Motor neuron (in vitro differentiated cells): Measurements from ENCODE around the gene HSF2BP. TPM values are rescaled to one million over a fixed set of nuclear protein-coding genes. Genes with fewer than 3 reads are reported as not detected.
"Not testable (repeated sequence)": the region's sequence is repeated elsewhere in the genome, so short reads cannot be mapped to it uniquely, and the experiment has no call there.

Experiments used
- ATAC-seq, 8 experiments: fragments of 200-7000 bp; cut with Tn5 transposase; replicated peaks in 6 of 8; 2 replicates each; pipeline ENCODE4 v1.8.0; 2021; ENCODE audit warnings: mild to moderate bottlenecking in 8 of 8, moderate library complexity in 8 of 8
- H3K27ac ChIP-seq, 2 donors: fragments of 250-450 bp; sonication (Bioruptor Pico); 2 replicates each; pipeline ENCODE4 v1.9.0; 2021; ENCODE audit warnings: antibody characterized with exemption in 2 of 2, mild to moderate bottlenecking in 2 of 2, moderate library complexity in 1 of 2
- H3K4me1 ChIP-seq, 2 donors: fragments of 250-450 bp; sonication (Bioruptor Pico); replicated peaks in 1 of 2; 2 replicates each; pipeline ENCODE4 v1.6.1; 2021; ENCODE audit warnings: antibody characterized with exemption in 2 of 2, mild to moderate bottlenecking in 2 of 2, moderate library complexity in 1 of 2
- H3K4me3 ChIP-seq, 5 donors: fragments of 250-450 bp; sonication (Bioruptor Pico); 2 replicates each; pipeline ENCODE4 v1.9.0; 2021; ENCODE audit warnings: antibody characterized with exemption in 5 of 5, mild to moderate bottlenecking in 5 of 5, moderate library complexity in 4 of 5
- WGBS, 10 experiments: fragments of 450-650 bp; shearing (Covaris generic); methylation state at CpG; one replicate each; pipeline ENCODE4 v1.0.0; 2022; 5-methylcytosine and 5-hydroxymethylcytosine counted together
- in situ Hi-C, 9 experiments: fragments of 400-800 bp; cut with MboI; loops; one replicate each; pipeline ENCODE4 v1.15.0; 2021; ENCODE audit warnings: low sequenced_read_pairs in 9 of 9, low pct_unique_long_range_greater_than_20kb in 2 of 9; ENCODE audit not compliant: unreplicated experiment in 9 of 9
- total RNA-seq, 8 experiments: library from RNA; unstranded; fragments of 300-600 nt; gene quantifications; 2 replicates each; pipeline versions ENCODE4 v1.2.3 to v1.2.4, GENCODE V29; 2022

Gene HSF2BP
- total RNA-seq, 8 experiments from 2014 or later, result 0.71 to 2.0 (median 1.1) TPM

- Histone ChIP-seq H3K4me3 (no peak overlapping the region), H3K4me1 (peaks cover 0 to 4% of the 10 kb centered on the region in 2 donors), H3K27ac (no peak overlapping the region)
- WGBS, 10 experiments, result 82 to 100% (median 94%) methylated on average over 1 to 5 of the region's 6 CpGs; no CpG with 5 or more reads in 6 of the 10 experiments
- ATAC-seq, result no peak
- in situ Hi-C loops, result no loop called here
These were observed 54.6 kb downstream of the HSF2BP start for GRCh38 chr21:43604505-43605204.

DNA sequence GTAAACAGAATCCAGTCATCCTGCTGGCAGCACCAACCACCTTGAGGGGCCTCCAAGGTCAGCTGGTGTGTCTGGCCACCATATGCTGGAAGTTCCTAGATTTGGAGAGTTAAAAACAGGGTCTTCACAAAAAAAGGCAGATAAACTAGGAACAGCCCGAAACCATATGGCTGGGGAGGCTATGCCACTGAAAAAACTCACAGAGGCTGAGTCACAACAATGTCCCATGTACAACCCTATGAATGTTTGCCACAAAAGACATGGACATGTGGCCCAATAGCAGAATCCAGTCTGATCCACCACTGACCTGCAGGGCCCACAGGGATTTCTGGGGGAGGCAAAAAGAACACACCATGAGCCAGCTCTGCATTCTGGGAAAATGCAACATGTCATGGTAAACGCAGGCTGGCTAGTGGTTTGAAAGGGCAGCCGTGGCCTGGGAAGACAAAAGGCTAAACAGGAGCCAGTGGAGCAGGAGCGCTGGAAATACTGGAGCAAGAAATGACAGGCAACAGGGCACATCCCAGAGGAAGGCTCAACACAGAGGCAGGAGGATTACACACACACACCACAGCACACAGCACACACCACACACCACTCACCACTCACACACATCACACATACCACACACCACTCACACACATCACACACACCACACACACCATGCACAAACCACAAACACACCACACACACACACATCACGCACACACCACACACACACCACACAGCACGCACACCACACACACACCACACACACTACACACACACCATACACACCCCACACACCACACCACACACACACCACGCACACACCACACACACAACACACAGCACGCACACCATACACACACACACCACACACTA is 55.4 kb downstream of the HSF2BP start:
- H3K4me3 ChIP-seq, result no peak overlapping the region
- WGBS, 10 experiments, result 49 to 70% (median 62%) methylated on average over 2 to 7 of the region's 8 CpGs; no CpG with 5 or more reads in 6 of the 10 experiments
- H3K4me1 ChIP-seq, result peaks cover 0 to 4% of the 10 kb centered on the region in 2 donors
- in situ Hi-C loops, result no loop called here
- no peak overlapping the region for H3K27ac ChIP-seq
- ATAC-seq, result peak in 6 of 8 experiments; percentile 38 to 92 (median 81)

DNA sequence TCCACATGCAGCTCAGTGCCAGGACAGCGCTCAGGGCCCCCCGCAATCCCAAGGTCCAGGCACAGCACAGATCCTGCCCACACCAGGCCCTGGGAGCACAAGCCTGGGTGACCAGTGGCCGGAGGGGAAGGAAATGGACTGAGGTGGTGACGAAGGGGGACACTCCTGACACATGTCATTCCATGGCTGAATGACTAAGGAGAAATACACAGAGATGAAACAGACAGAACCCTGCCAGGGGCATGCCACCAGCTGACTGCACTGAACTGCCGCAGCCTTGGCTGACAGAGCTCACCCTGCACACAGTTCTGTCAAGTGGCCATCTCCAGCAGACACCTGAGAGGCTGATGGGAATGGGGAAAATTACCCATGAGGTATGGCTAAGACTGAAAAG is 56.1 kb downstream of the HSF2BP start:
- H3K4me1 ChIP-seq, result peaks cover 0 to 4% of the 10 kb centered on the region in 2 donors
- ATAC-seq, result peak in 2 of 8 experiments; percentile 25 to 26
- no peak overlapping the region for H3K27ac ChIP-seq
- in situ Hi-C loops, result no loop called here
- WGBS, 10 experiments, result 90 to 100% (median 100%) methylated on average over 1 to 3 of the region's 5 CpGs; no CpG with 5 or more reads in 5 of the 10 experiments
- H3K4me3 ChIP-seq, result no peak overlapping the region

DNA sequence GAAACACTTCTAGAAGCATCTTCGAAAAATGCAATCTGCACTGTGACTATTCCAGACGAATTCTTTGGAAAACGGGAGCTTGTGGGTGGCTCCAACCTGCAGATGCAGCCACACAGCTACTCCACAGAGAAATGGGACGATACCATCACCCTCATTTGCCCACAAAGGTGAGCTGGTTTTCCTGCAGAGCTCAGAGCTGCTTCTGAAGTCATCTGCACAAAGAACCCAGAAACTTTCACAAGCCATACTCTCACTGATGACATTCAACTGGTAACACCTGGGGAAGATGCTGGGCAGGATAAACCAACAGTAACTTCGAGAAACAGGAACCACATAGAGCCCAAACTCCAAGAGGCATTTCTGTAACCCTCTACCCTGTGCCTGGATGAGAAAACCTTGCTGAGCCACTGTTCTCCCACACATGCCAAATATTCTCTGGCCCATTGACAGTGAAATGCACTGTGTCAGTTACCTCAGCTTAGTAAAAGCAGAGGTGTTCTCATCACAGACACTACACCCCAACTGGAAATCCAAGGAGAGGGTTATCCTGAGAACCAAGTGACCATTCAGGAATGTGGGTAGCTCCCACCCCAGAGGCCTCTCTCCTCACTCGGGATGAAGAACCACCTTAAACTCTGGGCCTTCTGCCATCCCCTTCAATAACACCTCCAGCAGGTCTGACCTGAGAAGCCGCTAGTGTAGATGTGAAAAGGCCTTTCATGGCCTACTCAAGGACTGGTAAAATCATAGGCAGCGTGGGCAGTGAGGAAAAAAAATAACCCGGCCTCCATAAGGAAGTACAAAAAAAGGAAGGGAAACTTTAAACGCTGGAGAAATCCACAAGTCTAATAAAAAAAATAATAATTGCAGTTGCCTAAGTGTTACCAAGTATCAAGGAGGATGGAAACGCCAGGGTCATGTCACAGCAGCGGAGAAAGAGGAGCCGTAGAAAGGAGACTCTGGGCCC is 56.7 kb downstream of the HSF2BP start:
- peaks cover 0 to 4% of the 10 kb centered on the region in 2 donors for H3K4me1 ChIP-seq
- no peak for ATAC-seq
- WGBS, 10 experiments, result 65 to 100% (median 81%) methylated on average over 1 to 12 of the region's 13 CpGs
- no peak overlapping the region for H3K4me3 ChIP-seq
- no peak overlapping the region for H3K27ac ChIP-seq
- in situ Hi-C loops, result no loop called here

- H3K4me1 ChIP-seq, result peaks cover 0 to 4% of the 10 kb centered on the region in 2 donors
- no peak overlapping the region for H3K27ac ChIP-seq
- peak in 2 of 8 experiments; percentile 71 to 91 for ATAC-seq
- in situ Hi-C loops, result no loop called here
- no peak overlapping the region for H3K4me3 ChIP-seq
- 37 to 93% (median 81%) methylated on average over 3 to 12 of the region's 12 CpGs; no CpG with 5 or more reads in 1 of the 10 experiments for WGBS, 10 experiments
These were observed 58.5 kb downstream of the HSF2BP start for GRCh38 chr21:43600642-43601402.

DNA sequence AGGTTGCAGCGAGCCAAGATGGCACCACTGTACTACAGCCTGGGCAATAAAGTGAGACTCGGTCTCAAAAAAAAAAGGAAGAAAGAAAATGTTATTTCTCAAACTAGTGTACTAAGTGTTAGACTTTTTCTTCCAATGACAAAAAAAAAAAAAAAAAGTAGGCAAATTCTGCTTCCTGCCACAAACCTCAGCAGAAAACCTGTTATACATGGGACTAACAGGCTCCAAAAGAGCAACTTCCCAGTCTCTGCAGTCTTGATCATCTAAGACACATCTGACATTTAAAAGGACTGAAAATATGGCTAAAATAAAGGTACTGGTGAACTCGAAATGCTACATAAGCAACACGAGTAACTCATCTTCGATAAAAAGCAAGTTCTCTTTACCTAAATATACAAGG is 59.6 kb downstream of the HSF2BP start:
- WGBS, 10 experiments, result 65 to 100% (median 83%) methylated on average over 2 to 5 of the region's 5 CpGs; no CpG with 5 or more reads in 1 of the 10 experiments
- H3K4me1 ChIP-seq, result peaks cover 0 to 4% of the 10 kb centered on the region in 2 donors
- in situ Hi-C loops, result no loop called here
- no peak for ATAC-seq
- H3K4me3 ChIP-seq, result no peak overlapping the region
- H3K27ac ChIP-seq, result no peak overlapping the region

DNA sequence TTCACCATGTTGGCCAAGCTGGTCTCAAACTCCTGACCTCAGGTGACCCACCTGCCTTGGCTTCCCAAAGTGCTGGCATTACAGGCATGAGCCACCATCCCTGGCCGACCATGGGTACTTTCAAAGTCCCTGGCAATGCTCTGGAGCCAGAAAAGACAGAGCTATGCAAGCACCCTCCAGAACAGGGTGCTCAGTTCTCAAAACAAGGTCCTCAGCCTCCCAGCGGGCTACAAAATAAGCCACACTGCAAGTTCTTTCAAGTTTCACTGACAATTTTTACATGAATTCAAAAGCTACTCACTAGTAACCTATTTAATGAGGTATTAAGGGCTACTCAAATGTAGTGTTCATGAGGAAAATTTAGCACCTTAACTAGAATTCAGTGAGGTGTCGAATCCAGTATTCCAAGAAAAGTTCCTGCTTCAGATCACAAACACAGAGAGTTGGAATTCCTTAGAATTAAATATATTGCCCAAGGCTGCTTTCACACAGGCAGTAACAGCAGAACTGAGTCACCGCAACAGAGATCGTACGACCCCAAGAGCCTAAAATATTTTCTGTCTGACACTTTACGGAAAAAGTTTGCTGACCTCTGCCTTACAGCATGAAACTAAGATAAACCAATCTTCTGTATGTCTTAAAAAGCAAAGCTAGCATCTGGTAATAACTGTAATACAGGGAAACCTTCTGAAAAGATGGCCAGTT is 60.7 kb downstream of the HSF2BP start:
- in situ Hi-C loops, result no loop called here
- no peak for ATAC-seq
- Histone ChIP-seq H3K4me1 (no peaks in the 10 kb centered on the region), H3K27ac (no peak overlapping the region), H3K4me3 (no peak overlapping the region)
- WGBS, 10 experiments, result 59 to 95% (median 89%) methylated on average over 2 to 7 of the region's 7 CpGs; no CpG with 5 or more reads in 2 of the 10 experiments

GRCh38 chr21:43597540-43598250 is 61.6 kb downstream of the HSF2BP start:
- in situ Hi-C loops, result no loop called here
- no peaks in the 10 kb centered on the region for H3K4me1 ChIP-seq
- peak in 2 of 8 experiments; percentile 32 to 41 for ATAC-seq
- H3K4me3 ChIP-seq, result no peak overlapping the region
- H3K27ac ChIP-seq, result no peak overlapping the region
- WGBS, 10 experiments, result 45 to 100% (median 86%) methylated on average over 1 to 6 of the region's 6 CpGs

- in situ Hi-C loops, result no loop called here
- Histone ChIP-seq H3K4me1 (peaks cover 0 to 2% of the 10 kb centered on the region in 2 donors), H3K4me3 (no peak overlapping the region), H3K27ac (no peak overlapping the region)
- whole genome bisulfite sequencing, 10 experiments, result 67 to 100% (median 88%) methylated on average over 1 of the region's 1 CpG; no CpG with 5 or more reads in 5 of the 10 experiments
- ATAC-seq, result no peak
These were observed 62.2 kb downstream of the HSF2BP start for GRCh38 chr21:43597052-43597451.

DNA sequence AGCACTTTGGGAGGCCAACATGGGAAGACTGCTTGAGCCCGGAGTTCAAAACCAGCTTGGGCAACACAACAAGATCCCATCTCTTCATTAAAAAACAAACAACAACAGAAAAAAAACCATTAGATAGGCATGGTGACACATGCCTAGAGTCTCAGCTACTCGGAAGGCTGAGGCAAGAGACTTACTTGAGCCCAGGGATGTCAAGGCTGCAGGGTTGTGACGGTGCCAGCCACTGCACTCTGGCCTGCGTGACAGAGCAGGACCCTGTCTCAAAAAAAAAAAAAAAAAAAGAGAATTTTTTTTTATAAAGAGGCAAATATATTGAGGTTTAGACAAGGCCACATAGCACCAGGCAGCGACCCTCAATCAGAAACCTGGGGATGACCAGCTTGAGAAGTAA is 62.7 kb downstream of the HSF2BP start:
- H3K27ac ChIP-seq, result no peak overlapping the region
- 80 to 96% (median 89%) methylated on average over 1 to 5 of the region's 5 CpGs; no CpG with 5 or more reads in 2 of the 10 experiments for WGBS, 10 experiments
- H3K4me1 ChIP-seq, result peaks cover 2 to 7% of the 10 kb centered on the region in 2 donors
- no peak overlapping the region for H3K4me3 ChIP-seq
- ATAC-seq, result no peak
- in situ Hi-C loops, result no loop called here

DNA sequence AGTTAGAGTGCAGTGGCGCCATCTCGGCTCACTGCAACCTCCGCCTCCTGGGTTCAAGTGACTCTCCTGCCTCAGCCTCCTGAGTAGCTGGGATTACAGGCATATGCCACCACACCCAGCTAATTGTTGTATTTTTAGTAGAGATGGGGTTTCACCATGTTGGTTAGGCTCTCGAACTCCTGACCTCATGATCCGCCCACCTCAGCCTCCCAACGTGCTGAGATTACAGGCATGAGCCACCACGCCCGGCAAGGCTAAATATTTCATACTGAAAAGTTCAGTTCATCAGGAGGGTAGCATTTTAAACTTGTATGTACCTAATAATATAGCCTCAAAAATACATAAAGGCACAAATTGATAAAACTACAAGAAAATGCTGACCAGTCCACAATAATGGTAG is 63.5 kb downstream of the HSF2BP start:
- in situ Hi-C loops, ATAC-seq: not testable (repeated sequence)
- WGBS, 10 experiments, result 77 to 100% (median 80%) methylated on average over 1 to 8 of the region's 8 CpGs; no CpG with 5 or more reads in 5 of the 10 experiments

More for the DNA sequence above, 63.5 kb downstream of the HSF2BP start:
- not testable (repeated sequence) for H3K4me3 ChIP-seq, H3K27ac ChIP-seq
- peaks cover 8 to 14% of the 10 kb centered on the region in 2 donors for H3K4me1 ChIP-seq
